H1 (cell line): ENCODE results near the gene DLG5. TPM values are rescaled to one million over a fixed set of nuclear protein-coding genes. Genes with fewer than 3 reads are reported as not detected.

Experiments
- CTCF ChIA-PET: fragments of 300-600 bp; sonication (Branson Sonifier 250); formaldehyde crosslinking; loops from one replicate; lab custom pipeline; 2021; ENCODE audit not compliant: partially characterized antibody; lab: Charles Lee
- POLR2A ChIA-PET: fragments of 300-600 bp; sonication (Branson Sonifier 250); formaldehyde crosslinking; loops from one replicate; lab custom pipeline; 2021; ENCODE audit warnings: inconsistent platforms; ENCODE audit not compliant: partially characterized antibody; lab: Charles Lee
- DNase-seq, 2 experiments: peaks; one replicate each; pipeline versions ENCODE4 v3.0.0 to v3.0.0-alpha.2; 2010 to 2022; ENCODE audit warnings: low spot score in 2 of 2, low read depth in 1 of 2, mixed read lengths in 1 of 2
- FAIRE-seq: peaks from 2 replicates; lab custom pipeline; 2011; peaks lifted over from hg19 to GRCh38; lab: Jason Lieb, UNC
- H2AFZ ChIP-seq: 2 replicates; pipeline ENCODE4 v1.8.1; 2012; ENCODE audit warnings: low read length, inconsistent platforms
- H2AK5ac ChIP-seq: 2 replicates; pipeline ENCODE4 v1.6.1; 2013; ENCODE audit warnings: low read depth, low read length
- H2BK120ac ChIP-seq: replicated peaks from 2 replicates; pipeline ENCODE3; 2013; ENCODE audit warnings: low read depth, low read length, inconsistent platforms
- H2BK12ac ChIP-seq: 2 replicates; pipeline ENCODE4 v1.6.1; 2013; ENCODE audit warnings: low read depth, low read length
- H2BK15ac ChIP-seq: 2 replicates; pipeline ENCODE4 v1.6.1; 2013; ENCODE audit warnings: low read length
- H2BK20ac ChIP-seq: 2 replicates; pipeline ENCODE4 v1.6.1; 2013; ENCODE audit warnings: low read length
- H2BK5ac ChIP-seq: 2 replicates; pipeline ENCODE4 v1.6.1; 2013; ENCODE audit warnings: low read depth, low read length
- H3K14ac ChIP-seq: 2 replicates; pipeline ENCODE4 v1.6.1; 2013; ENCODE audit warnings: inconsistent platforms; ENCODE audit not compliant: insufficient read length
- H3K18ac ChIP-seq: 2 replicates; pipeline ENCODE4 v1.6.1; 2013; ENCODE audit warnings: low read length; ENCODE audit errors: extremely low read depth
- H3K23ac ChIP-seq: 2 replicates; pipeline ENCODE4 v1.6.1; 2013; ENCODE audit warnings: inconsistent platforms; ENCODE audit not compliant: insufficient read length
- H3K23me2 ChIP-seq: 2 replicates; pipeline ENCODE4 v1.6.1; 2013; ENCODE audit warnings: low read depth, low read length
- H3K27ac ChIP-seq: 2 replicates; pipeline ENCODE4 v1.6.1; 2011; ENCODE audit warnings: low read depth, low read length, inconsistent platforms
- H3K27me3 ChIP-seq, 4 experiments: replicated peaks in 1 of 4; 1 replicate in 1 of 4; 2 replicates in 3 of 4; pipeline versions ENCODE4 v1.6.1 to v1.8.1; 2011 to 2013; ENCODE audit warnings: low read length in 3 of 4, mild to moderate bottlenecking in 3 of 4, inconsistent platforms in 2 of 4, mixed read lengths in 2 of 4, moderate library complexity in 1 of 4; ENCODE audit not compliant: control insufficient read depth in 3 of 4, insufficient read depth in 3 of 4; ENCODE audit errors: extremely low read depth in 1 of 4
- H3K36me3 ChIP-seq, 4 experiments: 2 replicates each; pipeline versions ENCODE4 v1.6.1 to v1.8.1; 2011 to 2013; ENCODE audit warnings: mild to moderate bottlenecking in 4 of 4, low read length in 3 of 4, moderate library complexity in 2 of 4, control low read depth in 1 of 4, inconsistent platforms in 1 of 4; ENCODE audit not compliant: insufficient read depth in 4 of 4, control insufficient read depth in 2 of 4
- H3K4ac ChIP-seq: replicated peaks from 2 replicates; pipeline ENCODE3; 2013; ENCODE audit warnings: low read length, low read depth, mixed read lengths, inconsistent platforms; ENCODE audit not compliant: insufficient read length
- H3K4me1 ChIP-seq, 4 experiments: replicated peaks in 1 of 4; 1 replicate in 1 of 4; 2 replicates in 3 of 4; pipeline versions ENCODE4 v1.6.1 to v1.8.1; 2011 to 2013; ENCODE audit warnings: low read length in 3 of 4, inconsistent platforms in 2 of 4, mixed read lengths in 1 of 4; ENCODE audit not compliant: insufficient read depth in 4 of 4, control insufficient read depth in 3 of 4
- H3K4me2 ChIP-seq, 2 experiments: 2 replicates each; pipeline versions ENCODE4 v1.6.1 to v1.8.1; 2011 to 2013; ENCODE audit warnings: low read depth in 2 of 2, low read length in 2 of 2, control low read depth in 1 of 2, inconsistent platforms in 1 of 2, mild to moderate bottlenecking in 1 of 2; ENCODE audit not compliant: insufficient read depth in 1 of 2
- H3K4me3 ChIP-seq, 4 experiments: fragments of 200-600, 300-600 bp in 1 of 4; sonication (generic), shearing (Covaris generic), sonication (Bioruptor Twin) in 1 of 4; 2 replicates each; pipeline versions ENCODE4 v1.5.1 to v1.8.1; 2011 to 2016; ENCODE audit warnings: low read length in 4 of 4, low read depth in 3 of 4, control low read depth in 2 of 4, inconsistent platforms in 2 of 4, mild to moderate bottlenecking in 2 of 4, mixed read lengths in 1 of 4, moderate library complexity in 1 of 4; ENCODE audit not compliant: insufficient read depth in 2 of 4; ENCODE audit errors: extremely low read depth in 1 of 4
- H3K56ac ChIP-seq: replicated peaks from 2 replicates; pipeline ENCODE3; 2013; ENCODE audit warnings: low read depth, mild to moderate bottlenecking, mixed read lengths, low read length, inconsistent platforms; ENCODE audit not compliant: insufficient read length
- H3K79me1 ChIP-seq: 2 replicates; pipeline ENCODE4 v1.6.1; 2013; ENCODE audit warnings: low read depth, low read length, control low read depth
- H3K79me2 ChIP-seq, 2 experiments: 2 replicates each; pipeline versions ENCODE4 v1.6.1 to v1.8.1; 2012 to 2013; ENCODE audit warnings: low read length in 2 of 2, mild to moderate bottlenecking in 2 of 2, inconsistent platforms in 1 of 2; ENCODE audit not compliant: insufficient read depth in 2 of 2, control insufficient read depth in 1 of 2
- H3K9ac ChIP-seq, 4 experiments: replicated peaks in 1 of 4; 1 replicate in 1 of 4; 2 replicates in 3 of 4; pipeline versions ENCODE4 v1.6.1 to v1.8.1; 2011 to 2013; ENCODE audit warnings: low read depth in 3 of 4, low read length in 3 of 4, control low read depth in 2 of 4, mild to moderate bottlenecking in 2 of 4, moderate library complexity in 2 of 4, inconsistent platforms in 1 of 4; ENCODE audit errors: extremely low read depth in 1 of 4
- H3K9me3 ChIP-seq, 2 experiments: 2 replicates each; pipeline versions ENCODE4 v1.6.1 to v1.8.1; 2012 to 2013; ENCODE audit warnings: mild to moderate bottlenecking in 2 of 2, moderate library complexity in 2 of 2, control low read depth in 1 of 2, inconsistent platforms in 1 of 2, low read depth in 1 of 2, low read length in 1 of 2, mixed read lengths in 1 of 2; ENCODE audit not compliant: insufficient read depth in 2 of 2
- H4K20me1 ChIP-seq, 2 experiments: replicated peaks in 1 of 2; 2 replicates each; pipeline versions ENCODE3 to v1.8.1; 2011 to 2013; ENCODE audit warnings: inconsistent platforms in 2 of 2, low read length in 2 of 2, mild to moderate bottlenecking in 1 of 2; ENCODE audit not compliant: insufficient read depth in 2 of 2, control insufficient read depth in 1 of 2
- H4K5ac ChIP-seq: 2 replicates; pipeline ENCODE4 v1.6.1; 2013; ENCODE audit warnings: low read length, low read depth, mixed read lengths, inconsistent platforms; ENCODE audit not compliant: insufficient read length
- H4K8ac ChIP-seq: 2 replicates; pipeline ENCODE4 v1.8.0; 2013; ENCODE audit warnings: mild to moderate bottlenecking, moderate library complexity, low read length, inconsistent platforms; ENCODE audit not compliant: insufficient read depth; ENCODE audit errors: extremely low read depth
- H4K91ac ChIP-seq: replicated peaks from 2 replicates; pipeline ENCODE3; 2013; ENCODE audit warnings: low read length, mixed read lengths, inconsistent platforms; ENCODE audit not compliant: insufficient read length
- ASH2L ChIP-seq: fragments of 200-600, 300-600 bp; sonication (generic); IDR thresholded peaks from one replicate; pipeline ENCODE4 v1.7.1; 2017; ENCODE audit warnings: low read length
- BRCA1 ChIP-seq: IDR thresholded peaks from 2 replicates; pipeline ENCODE4 v1.6.1; 2012; ENCODE audit warnings: low read depth, low read length, improper control_type of control experiment
- SIX5 ChIP-seq: IDR thresholded peaks from 2 replicates; pipeline ENCODE4 v1.6.1; 2011; ENCODE audit warnings: mild to moderate bottlenecking, low read depth, low read length
- WGBS, 2 experiments: shearing (Covaris generic) in 1 of 2; methylation state at CpG; one replicate each; pipeline versions ENCODE4 v1.1.6 to v1.1.7; 2013 to 2015; ENCODE audit warnings: low lambda C conversion rate in 2 of 2, mixed read lengths in 2 of 2, inconsistent platforms in 1 of 2, low coverage in 1 of 2, missing lambda C conversion rate in 1 of 2; ENCODE audit not compliant: insufficient replicate concordance in 2 of 2, insufficient coverage in 1 of 2, insufficient read length in 1 of 2; ENCODE audit errors: extremely low coverage in 1 of 2, missing lambda C conversion rate in 1 of 2; 5-methylcytosine and 5-hydroxymethylcytosine counted together
- polyA plus RNA-seq, 7 experiments: library from polyadenylated mRNA; depleted of rRNA in 3 of 7; stranded (reverse) in 5 of 7; unstranded in 2 of 7; fragments of >200 nt in 5 of 7; fragments of 200-250 nt in 2 of 7; gene quantifications; 1 replicate in 5 of 7; 2 replicates in 1 of 7; 4 replicates in 1 of 7; pipeline versions ENCODE4 v1.2.1 to v1.2.3, GENCODE V29; 2011 to 2013; ENCODE audit warnings: missing spikeins in 2 of 7, mixed read lengths in 2 of 7
- total RNA-seq: library from RNA; stranded (reverse); fragmentation: NEBNext Ultra II Directional; extraction: Animal tissue kit (Norgen Biotek cat#: 25700); gene quantifications from 2 replicates; pipeline ENCODE4 v1.2.1, GENCODE V29; 2021

DLG5 gene
- total and polyA plus RNA-seq, 2 of the 8 experiments (the other 6 are each of a cell fraction or from before 2014, with no cell fraction given), result 15.6 to 71.4 TPM

- Histone ChIP-seq H2BK15ac (no peak overlapping the region), H2AFZ (no peak overlapping the region), H4K5ac (no peak overlapping the region), H4K91ac (no peak overlapping the region), H3K4me3 (no peak overlapping the region), H3K23me2 (no peaks in the 10 kb centered on the region), H3K4me1 (no peaks in the 10 kb centered on the region), H3K36me3 (peaks cover 9 to 53% (median 37%) of the 10 kb centered on the region in 4 experiments; a peak in 6 of 8 replicates), H3K14ac (no peak overlapping the region), H2BK120ac (no peak overlapping the region), H4K20me1 (peaks cover 0 to 5% of the 10 kb centered on the region in 2 experiments), H3K4ac (no peak overlapping the region), H3K18ac (no peak overlapping the region), H3K4me2 (no peak overlapping the region), H3K9ac (no peak overlapping the region), H3K27ac (no peak overlapping the region), H2AK5ac (no peak overlapping the region), H2BK5ac (no peak overlapping the region), H3K79me1 (peaks cover 2% of the 10 kb centered on the region), H3K56ac (no peak overlapping the region), H3K9me3 (no peaks in the 10 kb centered on the region), H2BK12ac (no peak overlapping the region), H2BK20ac (no peak overlapping the region), H3K23ac (no peak overlapping the region), H3K27me3 (no peaks in the 10 kb centered on the region), H4K8ac (no peak overlapping the region), H3K79me2 (no peaks in the 10 kb centered on the region)
- no peak for TF ChIP-seq ASH2L
- no peak for TF ChIP-seq BRCA1
- no peak for TF ChIP-seq SIX5
- POLR2A ChIA-PET, result interaction anchor here (0.9 to 2.1 kb wide), 2 partner anchors 13 to 25 kb away, joined by 3 to 5 read pairs; no protein-coding TSS in a partner anchor
- 93% methylated on average over 23 of the region's 23 CpGs; no CpG with 5 or more reads in 1 of the 2 experiments for WGBS, 2 experiments
- CTCF ChIA-PET, result interaction anchor here (1.3 kb wide), 1 partner anchor 14 kb away, joined by 4 read pairs; no protein-coding TSS in a partner anchor
- FAIRE-seq, result no peak
- DNase-seq, result no peak
Measured at GRCh38 chr10:77811831-77812430, 114.6 kb downstream of the DLG5 start.
